Testis (tissue), 3 donors: ENCODE data around the gene HELZ. TPM values are rescaled to one million over a fixed set of nuclear protein-coding genes. Genes with fewer than 3 reads are reported as not detected.

Experiments used
- DNase-seq: peaks from one replicate; pipeline ENCODE4 v3.0.0-alpha.2; 2019
- H3K27ac ChIP-seq, 2 donors: fragments of 200-600 bp; sonication (generic); one replicate each; pipeline ENCODE4 v1.5.1; 2019
- H3K27me3 ChIP-seq: fragments of 200-600 bp; sonication (generic); one replicate; pipeline ENCODE4 v1.5.1; 2019
- H3K36me3 ChIP-seq: fragments of 200-600 bp; sonication (generic); one replicate; pipeline ENCODE4 v1.5.1; 2017; ENCODE audit warnings: low read depth; ENCODE audit errors: missing control alignments
- H3K4me1 ChIP-seq: fragments of 200-600 bp; sonication (generic); one replicate; pipeline ENCODE4 v1.5.1; 2019
- H3K4me3 ChIP-seq, 2 donors: fragments of 200-600 bp; sonication (generic); one replicate each; pipeline ENCODE4 v1.5.1; 2017 to 2019
- H3K9me3 ChIP-seq: fragments of 200-600 bp; sonication (generic); one replicate; pipeline ENCODE4 v1.5.1; 2017
- CTCF ChIP-seq, 3 experiments: fragments of 450-650 bp in 2 of 3; fragments of 200-600 bp in 1 of 3; sonication (generic) in 1 of 3; IDR thresholded peaks; one replicate each; pipeline ENCODE4 v1.5.1; 2016 to 2019; ENCODE audit warnings: antibody characterized with exemption in 3 of 3, mild to moderate bottlenecking in 2 of 3, moderate library complexity in 1 of 3
- POLR2A ChIP-seq: fragments of 450-650 bp; IDR thresholded peaks from one replicate; pipeline ENCODE4 v1.6.1; 2017; ENCODE audit warnings: antibody characterized with exemption, mild to moderate bottlenecking, moderate library complexity
- WGBS, 2 donors: methylation state at CpG; one replicate each; pipeline ENCODE4 v1.1.5; 2018; 5-methylcytosine and 5-hydroxymethylcytosine counted together
- intact Hi-C: fragments of 100-400 bp; cut with DNase I; formaldehyde crosslinking; loops from one replicate; pipeline ENCODE4 v1.15.1; 2023; ENCODE audit warnings: low total_unique reads
- polyA plus RNA-seq: library from polyadenylated mRNA; stranded (reverse); fragments of 350-450 nt; fragmentation: Illumina TruSeq; extraction: RNeasy Lipid Tissue Mini Kit (QIAGEN cat#74804); gene quantifications from one replicate; pipeline ENCODE4 v1.2.3, GENCODE V29; 2014; ENCODE audit warnings: low read depth, low replicate concordance; ENCODE audit not compliant: insufficient read depth
- total RNA-seq, 2 donors: library from RNA; depleted of rRNA; stranded (reverse); fragments of >200 nt; gene quantifications; one replicate each; pipeline ENCODE4 v1.2.3, GENCODE V29; 2016

The HELZ gene
- total and polyA plus RNA-seq, 3 donors from 2014 or later = 26.2 to 154 (median 142) TPM

GRCh38 chr17:67247416-67247900 is 2.5 kb upstream of the HELZ start:
- Histone ChIP-seq H3K36me3 (no peaks in the 10 kb centered on the region), H3K27ac (peak overlapping the region in 1 of 2 donors; percentile 41), H3K27me3 (no peaks in the 10 kb centered on the region), H3K4me1 (peaks cover 11% of the 10 kb centered on the region), H3K4me3 (no peak overlapping the region), H3K9me3 (no peaks in the 10 kb centered on the region)
- 73 to 77% methylated on average over 12 of the region's 12 CpGs for WGBS, 2 donors
- intact Hi-C loops = no loop called here
- no peak for DNase-seq
- TF ChIP-seq POLR2A (no peak), CTCF (IDR thresholded peaks at IDR 0.05) (no peak)

DNA sequence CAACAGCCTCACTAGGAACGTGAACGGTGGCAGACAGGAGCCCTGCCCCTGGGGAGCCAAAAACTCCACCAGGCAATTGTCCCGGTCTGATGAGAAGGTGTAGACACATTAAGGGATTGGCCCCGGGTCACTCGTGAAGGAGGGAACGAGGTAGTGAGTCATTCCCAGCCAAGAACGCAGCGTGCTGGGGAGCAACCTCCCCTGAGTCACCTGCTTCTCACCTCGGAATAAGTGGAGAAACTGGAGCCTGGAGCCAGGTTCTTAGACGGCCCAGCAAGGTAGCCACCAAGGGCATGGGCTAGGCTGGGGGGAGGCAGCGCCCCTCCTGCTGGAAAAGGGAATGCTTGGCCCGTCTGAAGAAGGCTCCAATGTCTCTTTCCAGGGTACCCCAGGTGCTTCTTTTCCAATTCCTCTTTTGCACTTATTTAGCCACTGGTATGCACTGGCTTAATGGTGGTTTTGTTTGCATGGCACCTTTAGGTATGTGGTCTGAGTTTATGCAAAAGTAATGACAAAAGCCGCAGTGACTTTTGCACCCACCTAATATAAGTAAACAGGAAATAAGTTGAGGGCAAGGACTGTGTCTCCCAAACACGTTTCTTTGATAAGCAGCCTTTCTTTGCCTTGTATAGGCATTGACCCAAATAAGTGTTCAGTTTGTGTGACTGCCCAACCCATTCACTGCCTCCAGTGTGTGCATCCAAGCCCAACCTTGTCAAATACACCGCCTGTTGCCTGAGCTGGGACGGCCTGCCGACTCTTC is 1.8 kb upstream of the HELZ start:
- Histone ChIP-seq H3K4me1 (peaks cover 12% of the 10 kb centered on the region), H3K27me3 (no peaks in the 10 kb centered on the region), H3K4me3 (peak overlapping the region; percentile 95 to 99), H3K9me3 (no peaks in the 10 kb centered on the region), H3K27ac (peak overlapping the region; percentile 93 to 94), H3K36me3 (no peaks in the 10 kb centered on the region)
- intact Hi-C loops = no loop called here
- TF ChIP-seq CTCF (IDR thresholded peaks at IDR 0.05) (no peak), POLR2A (no peak)
- 33 to 42% methylated on average over 17 of the region's 17 CpGs for WGBS, 2 donors
- peak; percentile 49 for DNase-seq

DNA sequence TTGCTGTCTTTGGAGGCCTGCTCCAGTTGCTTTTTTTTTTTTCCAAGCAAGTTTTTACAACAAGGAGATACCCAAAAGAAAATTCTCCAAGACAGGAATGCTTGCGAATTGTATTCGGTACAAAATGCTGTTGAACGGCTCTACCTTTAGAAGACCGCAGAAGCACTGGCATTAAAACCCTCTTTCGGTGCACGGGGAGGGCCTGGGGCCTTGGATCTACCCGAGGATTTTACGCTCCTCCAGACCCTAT is 1.3 kb upstream of the HELZ start:
- intact Hi-C loops = no loop called here
- no peak for DNase-seq
- no peaks in the 10 kb centered on the region for H3K9me3 ChIP-seq
- H3K4me3 ChIP-seq = peak overlapping the region; percentile 95 to 99
- H3K27ac ChIP-seq = peak overlapping the region; percentile 93 to 94
- no peaks in the 10 kb centered on the region for H3K36me3 ChIP-seq
- peaks cover 12% of the 10 kb centered on the region for H3K4me1 ChIP-seq
- H3K27me3 ChIP-seq = no peaks in the 10 kb centered on the region
- WGBS, 2 donors = 20 to 32% methylated on average over 8 of the region's 8 CpGs
- no peak for TF ChIP-seq POLR2A

DNA sequence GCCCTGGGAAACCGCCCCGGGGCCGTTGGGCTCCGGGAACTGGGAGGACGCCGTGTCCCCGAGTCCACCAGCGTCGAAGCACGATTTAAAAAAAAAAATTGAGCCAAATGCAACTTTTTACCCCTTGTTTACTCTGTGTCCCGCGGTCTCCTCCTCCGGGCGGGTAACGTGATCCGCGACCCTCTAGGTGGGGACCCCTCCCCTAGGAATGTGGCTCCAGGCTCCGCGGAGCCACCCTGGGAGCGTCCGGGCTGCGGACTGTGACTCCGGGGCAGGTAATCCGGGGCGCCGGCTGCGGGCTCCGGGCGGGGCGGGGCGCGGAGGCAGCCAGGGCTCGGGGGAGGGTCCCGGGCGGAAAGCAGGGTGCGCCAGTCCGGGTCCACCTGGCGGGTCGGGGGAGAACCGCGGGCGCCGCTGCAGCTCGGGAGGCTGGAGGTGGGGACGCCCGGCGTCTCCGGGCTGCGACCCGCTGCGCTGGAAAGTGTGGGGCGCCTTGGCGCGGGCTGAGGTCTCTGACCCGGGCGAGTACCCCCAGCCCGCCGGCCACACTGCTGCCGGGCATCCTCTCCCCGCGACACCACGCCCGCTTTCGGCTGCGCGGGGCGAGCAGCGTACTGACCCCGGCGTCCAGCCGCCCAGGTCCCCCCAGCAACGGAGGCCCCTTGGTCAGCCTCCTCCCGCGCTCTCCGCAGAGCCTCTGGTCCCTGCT is 852 bp upstream of the HELZ start:
- no peaks in the 10 kb centered on the region for H3K36me3 ChIP-seq
- TF ChIP-seq POLR2A = no peak
- TF ChIP-seq CTCF (IDR thresholded peaks at IDR 0.05) = no peak
- WGBS, 2 donors = 1 to 2% methylated on average over 20 to 73 of the region's 75 CpGs
- peak overlapping the region; percentile 95 to 99 for H3K4me3 ChIP-seq
- intact Hi-C loops = no loop called here
- peak overlapping the region; percentile 93 to 94 for H3K27ac ChIP-seq
- peaks cover 12% of the 10 kb centered on the region for H3K4me1 ChIP-seq
- DNase-seq = peak; percentile 26
- no peaks in the 10 kb centered on the region for H3K9me3 ChIP-seq
- H3K27me3 ChIP-seq = no peaks in the 10 kb centered on the region

DNA sequence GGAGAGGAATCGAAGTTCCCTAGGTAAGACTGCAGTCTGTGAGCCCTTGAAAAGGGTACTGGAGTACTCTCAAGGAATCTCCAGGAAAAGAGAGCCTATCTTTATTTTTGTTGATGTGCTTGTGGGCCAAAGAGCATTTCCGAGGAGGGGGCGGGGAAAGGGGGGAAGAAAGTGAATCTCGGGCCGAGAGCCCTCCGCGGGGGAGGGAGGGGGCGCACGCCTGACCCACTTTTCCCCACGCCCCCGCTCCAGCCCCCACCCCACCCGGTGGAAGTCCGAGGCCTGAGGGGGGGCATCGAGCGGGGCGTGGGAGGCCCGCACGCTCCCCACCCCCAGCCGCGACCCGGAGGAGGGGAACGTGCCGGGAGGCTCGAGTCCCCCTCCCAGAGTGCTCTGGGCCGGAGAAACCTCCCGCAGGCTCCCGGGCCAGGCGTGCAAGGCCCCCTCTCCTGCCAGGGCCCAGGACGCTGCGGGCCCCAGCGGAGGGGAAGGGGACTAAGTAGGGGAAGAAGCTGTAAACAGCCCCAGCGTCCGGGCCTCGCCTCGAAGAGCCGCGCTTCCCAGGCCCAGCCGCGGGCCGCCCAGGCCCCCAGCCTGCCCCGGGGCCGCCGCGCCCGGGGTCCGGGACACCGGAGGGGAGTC is 444 bp downstream of the HELZ start:
- WGBS, 2 donors = 0 to 1% methylated on average over 22 to 47 of the region's 47 CpGs
- intact Hi-C loops = no loop called here
- Histone ChIP-seq H3K9me3 (no peaks in the 10 kb centered on the region), H3K4me1 (peaks cover 21% of the 10 kb centered on the region), H3K36me3 (no peaks in the 10 kb centered on the region), H3K27ac (peak overlapping the region; percentile 93 to 94), H3K27me3 (no peaks in the 10 kb centered on the region), H3K4me3 (peak overlapping the region; percentile 95 to 99)
- TF ChIP-seq CTCF (IDR thresholded peaks at IDR 0.05) = no peak
- no peak for TF ChIP-seq POLR2A
- peak; percentile 49 for DNase-seq
